HEK293 (cell line): ENCODE results near the gene FAM171A2.

Experiments used
- CTCF ChIP-seq: fragments of 450-650 bp; formaldehyde crosslinking; IDR thresholded peaks from 2 replicates; pipeline ENCODE4 v1.5.1; 2016; ENCODE audit warnings: missing biosample characterization, missing genetic modification characterization
- REST ChIP-seq: fragments of 450-650 bp; formaldehyde crosslinking; IDR thresholded peaks from 2 replicates; pipeline ENCODE4 v1.5.1; 2016; ENCODE audit warnings: missing biosample characterization, missing genetic modification characterization

GRCh38 chr17:44348988-44349364, 14.7 kb downstream of the FAM171A2 start:
- TF ChIP-seq CTCF (tag by site-specific recombination) = no peak
- no peak for TF ChIP-seq REST (tag by site-specific recombination)
